OCI-LY1 (cell line): Measurements from ENCODE around the gene KRTAP5-1.

Experiments used
- CTCF ChIP-seq: fragments of 200-600 bp; sonication (generic), shearing (Covaris generic); IDR thresholded peaks from 2 replicates; pipeline ENCODE4 v1.5.1; 2017; ENCODE audit warnings: mild to moderate bottlenecking, antibody characterized with exemption, low read length, moderate library complexity, mixed read lengths
- EZH2 ChIP-seq: fragments of 200-600 bp; sonication (generic), shearing (Covaris generic); IDR thresholded peaks from 2 replicates; pipeline ENCODE4 v1.8.0; 2017; ENCODE audit warnings: borderline replicate concordance, mixed run types, mild to moderate bottlenecking, antibody characterized with exemption, low read length, moderate library complexity, mixed read lengths

- TF ChIP-seq CTCF (no peak), EZH2 (no peak)
Measured at GRCh38 chr11:1623716-1624115, 38.6 kb upstream of the KRTAP5-1 start.
